Bronchial epithelial cell (primary cell): ENCODE measurements around the gene ZNF511. TPM values are rescaled to one million over a fixed set of nuclear protein-coding genes. Genes with fewer than 3 reads are reported as not detected.

Source experiments
- DNase-seq: peaks from one replicate; pipeline ENCODE4 v3.0.0-alpha.2; 2010; ENCODE audit warnings: low read depth
- FAIRE-seq: peaks from 2 replicates; lab custom pipeline; 2011; peaks lifted over from hg19 to GRCh38; lab: Jason Lieb, UNC
- H3K27me3 ChIP-seq: 2 replicates; pipeline ENCODE4 v1.5.1; 2011; ENCODE audit warnings: low read length; ENCODE audit not compliant: control insufficient read depth, insufficient read depth
- H3K36me3 ChIP-seq: 2 replicates; pipeline ENCODE4 v1.5.1; 2011; ENCODE audit warnings: low read length; ENCODE audit not compliant: control insufficient read depth, insufficient read depth
- H3K4me3 ChIP-seq: 2 replicates; pipeline ENCODE4 v1.5.1; 2011; ENCODE audit warnings: mild to moderate bottlenecking, low read depth, low read length, control low read depth
- CTCF ChIP-seq: IDR thresholded peaks from 2 replicates; pipeline ENCODE4 v1.5.1; 2011; ENCODE audit warnings: mild to moderate bottlenecking, moderate library complexity, low read length, control low read depth, inconsistent platforms; ENCODE audit not compliant: insufficient read depth, severe bottlenecking
- total RNA-seq: library from RNA; depleted of rRNA; stranded (reverse); fragments of >200 nt; gene quantifications from 2 replicates; pipeline ENCODE4 v1.2.1, GENCODE V29; 2014

ZNF511 gene
- total RNA-seq, 1 donor from 2014 or later = 23.2 TPM

GRCh38 chr10:133310789-133311188 is 2.1 kb downstream of the ZNF511 start:
- no peak for TF ChIP-seq CTCF
- FAIRE-seq = no peak

GRCh38 chr10:133311570-133311969 is 2.9 kb downstream of the ZNF511 start:
- Histone ChIP-seq H3K27me3 (no peaks in the 10 kb centered on the region), H3K36me3 (peaks cover 1% of the 10 kb centered on the region), H3K4me3 (no peak overlapping the region)
- no peak for FAIRE-seq
- no peak for TF ChIP-seq CTCF
- DNase-seq = no peak

More at GRCh38 chr10:133310789-133311188, 2.1 kb downstream of the ZNF511 start:
- no peaks in the 10 kb centered on the region for H3K27me3 ChIP-seq
- no peak for DNase-seq
- peaks cover 1% of the 10 kb centered on the region for H3K36me3 ChIP-seq
- no peak overlapping the region for H3K4me3 ChIP-seq

GRCh38 chr10:133312016-133312768 is 3.5 kb downstream of the ZNF511 start:
- Histone ChIP-seq H3K4me3 (no peak overlapping the region), H3K27me3 (no peaks in the 10 kb centered on the region), H3K36me3 (no peaks in the 10 kb centered on the region)
- FAIRE-seq (no peak), DNase-seq (no peak)
- TF ChIP-seq CTCF = no peak

GRCh38 chr10:133312769-133313145 is 4.0 kb downstream of the ZNF511 start:
- no peak overlapping the region for H3K4me3 ChIP-seq
- DNase-seq = no peak
- TF ChIP-seq CTCF = no peak
- H3K27me3 ChIP-seq = no peaks in the 10 kb centered on the region
- no peak for FAIRE-seq
- H3K36me3 ChIP-seq = no peaks in the 10 kb centered on the region

GRCh38 chr10:133313192-133313591 is 4.5 kb downstream of the ZNF511 start:
- no peak for TF ChIP-seq CTCF
- Histone ChIP-seq H3K4me3 (no peak overlapping the region), H3K27me3 (no peaks in the 10 kb centered on the region), H3K36me3 (no peaks in the 10 kb centered on the region)
- FAIRE-seq (no peak), DNase-seq (no peak)

GRCh38 chr10:133314911-133315310 is 6.2 kb downstream of the ZNF511 start:
- no peak for DNase-seq
- H3K4me3 ChIP-seq = no peak overlapping the region
- H3K36me3 ChIP-seq = no peaks in the 10 kb centered on the region
- no peak for TF ChIP-seq CTCF
- H3K27me3 ChIP-seq = no peaks in the 10 kb centered on the region
- no peak for FAIRE-seq
